WTC11 (cell line): ENCODE data around the gene PGM2. TPM values are rescaled to one million over a fixed set of nuclear protein-coding genes. Genes with fewer than 3 reads are reported as not detected.

Experiments used
- ATAC-seq: fragments of 200-7000 bp; cut with Tn5 transposase; 2 replicates; pipeline ENCODE4 v1.10.0; 2021; ENCODE audit warnings: mild to moderate bottlenecking, moderate library complexity
- CTCF ChIA-PET: fragments of 300-600 bp; sonication (Branson Sonifier 250); formaldehyde crosslinking; loops from one replicate; lab custom pipeline; 2021; ENCODE audit warnings: antibody characterized with exemption; lab: Charles Lee
- POLR2A ChIA-PET: fragments of 350-600 bp; sonication (Branson Sonifier 250); formaldehyde crosslinking; loops from one replicate; lab custom pipeline; 2021; ENCODE audit warnings: antibody characterized with exemption; lab: Charles Lee
- DNase-seq: peaks from one replicate; pipeline ENCODE4 v3.0.0; 2021; ENCODE audit warnings: low spot score
- H3K27ac Mint-ChIP-seq: 2 replicates; pipeline ENCODE4 v1.8.0; 2021; ENCODE audit warnings: mixed read lengths
- H3K27me3 Mint-ChIP-seq: 2 replicates; pipeline ENCODE4 v1.8.0; 2021; ENCODE audit warnings: low read depth, mild to moderate bottlenecking, moderate library complexity, mixed read lengths
- H3K36me3 Mint-ChIP-seq: 2 replicates; pipeline ENCODE4 v1.8.0; 2021; ENCODE audit warnings: mixed read lengths
- H3K4me1 Mint-ChIP-seq: 2 replicates; pipeline ENCODE4 v1.8.0; 2022; ENCODE audit warnings: mixed read lengths
- H3K4me3 Mint-ChIP-seq: 2 replicates; pipeline ENCODE4 v1.8.0; 2021; ENCODE audit warnings: mild to moderate bottlenecking, moderate library complexity, mixed read lengths
- H3K9me3 Mint-ChIP-seq: 2 replicates; pipeline ENCODE4 v1.8.0; 2021; ENCODE audit warnings: mixed read lengths
- CBFB ChIP-seq: sonication (generic); formaldehyde crosslinking; IDR thresholded peaks from 2 replicates; pipeline ENCODE4 v1.8.1; 2022; ENCODE audit warnings: mild to moderate bottlenecking, low read depth, missing genetic modification reagents
- CREB1 ChIP-seq: sonication (generic); formaldehyde crosslinking; IDR thresholded peaks from 2 replicates; pipeline ENCODE4 v1.8.0; 2023; ENCODE audit warnings: mild to moderate bottlenecking, missing genetic modification reagents
- GRHL2 ChIP-seq: fragments of 250-450 bp; sonication (Bioruptor Pico); IDR thresholded peaks from 2 replicates; pipeline ENCODE4 v1.8.0; 2022; ENCODE audit warnings: mild to moderate bottlenecking, moderate library complexity; ENCODE audit not compliant: insufficient replicate concordance, severe bottlenecking
- NFE2L1 ChIP-seq: sonication (generic); formaldehyde crosslinking; IDR thresholded peaks from 2 replicates; pipeline ENCODE4 v1.8.1; 2023; ENCODE audit warnings: missing genetic modification reagents
- RELA ChIP-seq: sonication (generic); formaldehyde crosslinking; IDR thresholded peaks from 2 replicates; pipeline ENCODE4 v1.8.1; 2022; ENCODE audit warnings: missing genetic modification reagents, mild to moderate bottlenecking, borderline replicate concordance
- TEAD1 ChIP-seq: sonication (generic); formaldehyde crosslinking; IDR thresholded peaks from 2 replicates; pipeline ENCODE4 v1.8.0; 2022; ENCODE audit warnings: mild to moderate bottlenecking, missing genetic modification reagents
- total RNA-seq: library from RNA; stranded (reverse); gene quantifications from 3 replicates; pipeline ENCODE4 v1.2.3, GENCODE V29; 2021
- TF ChIP-seq, protein P1 (sequence below): fragments of 250-450 bp; sonication (Bioruptor Pico); IDR thresholded peaks from 2 replicates; pipeline ENCODE4 v1.8.0; 2021; ENCODE audit warnings: mild to moderate bottlenecking
- TF ChIP-seq, protein P2 (sequence below): sonication (generic); formaldehyde crosslinking; IDR thresholded peaks from 2 replicates; pipeline ENCODE4 v1.8.1; 2022; ENCODE audit warnings: low read depth, mild to moderate bottlenecking, moderate library complexity, missing genetic modification reagents, borderline replicate concordance
- TF ChIP-seq, protein P3 (sequence below): sonication (generic); formaldehyde crosslinking; IDR thresholded peaks from 2 replicates; pipeline ENCODE4 v1.8.0; 2022; ENCODE audit warnings: mild to moderate bottlenecking, missing genetic modification reagents
- TF ChIP-seq, protein P4 (sequence below): fragments of 200-600 bp; IDR thresholded peaks from 2 replicates; pipeline ENCODE4 v1.8.0; 2022; ENCODE audit warnings: antibody characterized with exemption
- TF ChIP-seq, protein P5 (sequence below): sonication (generic); formaldehyde crosslinking; IDR thresholded peaks from 2 replicates; pipeline ENCODE4 v1.8.1; 2022; ENCODE audit warnings: missing genetic modification reagents, borderline replicate concordance
- TF ChIP-seq, protein P6 (sequence below): sonication (generic); formaldehyde crosslinking; IDR thresholded peaks from 2 replicates; pipeline ENCODE4 v1.8.1; 2022; ENCODE audit warnings: low read depth, missing genetic modification reagents, borderline replicate concordance
- TF ChIP-seq, protein P7 (sequence below): sonication (generic); formaldehyde crosslinking; conservative IDR thresholded peaks from 2 replicates; pipeline ENCODE4 v1.8.1; 2023; ENCODE audit warnings: mild to moderate bottlenecking, low read depth, missing genetic modification reagents, moderate library complexity
- TF ChIP-seq, protein P8 (sequence below): fragments of 250-450 bp; sonication (Bioruptor Pico); IDR thresholded peaks from 2 replicates; pipeline ENCODE4 v1.9.0; 2021; ENCODE audit warnings: moderate library complexity, mild to moderate bottlenecking, inconsistent platforms, borderline replicate concordance
- TF ChIP-seq, protein P9 (sequence below): sonication (generic); formaldehyde crosslinking; IDR thresholded peaks from 2 replicates; pipeline ENCODE4 v1.8.0; 2022; ENCODE audit warnings: mild to moderate bottlenecking, missing genetic modification reagents
- TF ChIP-seq, protein P10 (sequence below): sonication (generic); formaldehyde crosslinking; IDR thresholded peaks from 2 replicates; pipeline ENCODE4 v1.8.0; 2023; ENCODE audit warnings: mild to moderate bottlenecking, missing genetic modification reagents
- TF ChIP-seq, protein P11 (sequence below): sonication (generic); formaldehyde crosslinking; IDR thresholded peaks from 2 replicates; pipeline ENCODE4 v1.8.1; 2023; ENCODE audit warnings: mild to moderate bottlenecking, missing genetic modification reagents, moderate library complexity

The PGM2 gene
- total RNA-seq, 1 experiment from 2014 or later, result 31.4 TPM

DNA sequence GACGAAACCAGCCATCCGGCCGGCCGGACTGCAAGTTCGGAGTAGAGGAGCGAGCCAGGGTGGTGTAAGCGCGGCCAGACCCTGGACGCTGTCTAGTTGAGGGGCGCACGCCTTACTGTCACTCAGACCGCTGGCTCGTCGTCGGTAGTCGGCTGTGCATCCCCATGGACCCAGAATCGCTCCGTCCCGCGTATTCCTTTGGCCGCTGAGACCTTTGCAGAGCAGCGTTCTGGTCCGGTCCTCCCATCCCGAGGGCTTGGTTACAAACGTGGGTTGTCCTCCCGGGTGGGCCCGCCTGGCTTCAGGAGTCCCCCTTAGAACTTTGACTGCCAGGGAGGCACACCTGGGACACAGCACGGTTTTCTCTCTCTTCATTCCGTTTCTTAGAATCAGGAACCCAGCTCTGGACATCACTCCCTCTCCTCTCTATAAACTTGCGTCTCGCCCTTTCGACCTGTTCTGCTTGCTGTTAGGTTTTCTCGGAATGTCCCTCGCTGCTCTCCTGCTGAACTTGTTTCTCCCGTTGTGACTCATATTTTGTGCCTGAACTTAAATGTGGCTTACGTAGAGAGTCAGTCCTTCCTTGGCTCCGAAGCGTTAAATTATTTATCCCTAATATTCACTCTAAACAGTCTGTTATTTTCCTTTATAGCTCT is 672 bp downstream of the PGM2 start (continued):
- TF ChIP-seq, protein P1, sequence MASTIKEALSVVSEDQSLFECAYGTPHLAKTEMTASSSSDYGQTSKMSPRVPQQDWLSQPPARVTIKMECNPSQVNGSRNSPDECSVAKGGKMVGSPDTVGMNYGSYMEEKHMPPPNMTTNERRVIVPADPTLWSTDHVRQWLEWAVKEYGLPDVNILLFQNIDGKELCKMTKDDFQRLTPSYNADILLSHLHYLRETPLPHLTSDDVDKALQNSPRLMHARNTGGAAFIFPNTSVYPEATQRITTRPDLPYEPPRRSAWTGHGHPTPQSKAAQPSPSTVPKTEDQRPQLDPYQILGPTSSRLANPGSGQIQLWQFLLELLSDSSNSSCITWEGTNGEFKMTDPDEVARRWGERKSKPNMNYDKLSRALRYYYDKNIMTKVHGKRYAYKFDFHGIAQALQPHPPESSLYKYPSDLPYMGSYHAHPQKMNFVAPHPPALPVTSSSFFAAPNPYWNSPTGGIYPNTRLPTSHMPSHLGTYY (CRISPR knock-in tag), result no peak
- TF ChIP-seq CREB1 (no peak), GRHL2 (no peak), TEAD1 (CRISPR knock-in tag) (0 out of 2 replicates have a peak, but pooled peaks have one; percentile 2), RELA (CRISPR knock-in tag) (no peak)
- TF ChIP-seq, protein P2, sequence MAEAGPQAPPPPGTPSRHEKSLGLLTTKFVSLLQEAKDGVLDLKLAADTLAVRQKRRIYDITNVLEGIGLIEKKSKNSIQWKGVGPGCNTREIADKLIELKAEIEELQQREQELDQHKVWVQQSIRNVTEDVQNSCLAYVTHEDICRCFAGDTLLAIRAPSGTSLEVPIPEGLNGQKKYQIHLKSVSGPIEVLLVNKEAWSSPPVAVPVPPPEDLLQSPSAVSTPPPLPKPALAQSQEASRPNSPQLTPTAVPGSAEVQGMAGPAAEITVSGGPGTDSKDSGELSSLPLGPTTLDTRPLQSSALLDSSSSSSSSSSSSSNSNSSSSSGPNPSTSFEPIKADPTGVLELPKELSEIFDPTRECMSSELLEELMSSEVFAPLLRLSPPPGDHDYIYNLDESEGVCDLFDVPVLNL, result no peak
- TF ChIP-seq, protein P3, sequence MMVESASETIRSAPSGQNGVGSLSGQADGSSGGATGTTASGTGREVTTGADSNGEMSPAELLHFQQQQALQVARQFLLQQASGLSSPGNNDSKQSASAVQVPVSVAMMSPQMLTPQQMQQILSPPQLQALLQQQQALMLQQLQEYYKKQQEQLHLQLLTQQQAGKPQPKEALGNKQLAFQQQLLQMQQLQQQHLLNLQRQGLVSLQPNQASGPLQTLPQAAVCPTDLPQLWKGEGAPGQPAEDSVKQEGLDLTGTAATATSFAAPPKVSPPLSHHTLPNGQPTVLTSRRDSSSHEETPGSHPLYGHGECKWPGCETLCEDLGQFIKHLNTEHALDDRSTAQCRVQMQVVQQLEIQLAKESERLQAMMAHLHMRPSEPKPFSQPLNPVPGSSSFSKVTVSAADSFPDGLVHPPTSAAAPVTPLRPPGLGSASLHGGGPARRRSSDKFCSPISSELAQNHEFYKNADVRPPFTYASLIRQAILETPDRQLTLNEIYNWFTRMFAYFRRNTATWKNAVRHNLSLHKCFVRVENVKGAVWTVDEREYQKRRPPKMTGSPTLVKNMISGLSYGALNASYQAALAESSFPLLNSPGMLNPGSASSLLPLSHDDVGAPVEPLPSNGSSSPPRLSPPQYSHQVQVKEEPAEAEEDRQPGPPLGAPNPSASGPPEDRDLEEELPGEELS (CRISPR knock-in tag), result no peak
- TF ChIP-seq, protein P4, sequence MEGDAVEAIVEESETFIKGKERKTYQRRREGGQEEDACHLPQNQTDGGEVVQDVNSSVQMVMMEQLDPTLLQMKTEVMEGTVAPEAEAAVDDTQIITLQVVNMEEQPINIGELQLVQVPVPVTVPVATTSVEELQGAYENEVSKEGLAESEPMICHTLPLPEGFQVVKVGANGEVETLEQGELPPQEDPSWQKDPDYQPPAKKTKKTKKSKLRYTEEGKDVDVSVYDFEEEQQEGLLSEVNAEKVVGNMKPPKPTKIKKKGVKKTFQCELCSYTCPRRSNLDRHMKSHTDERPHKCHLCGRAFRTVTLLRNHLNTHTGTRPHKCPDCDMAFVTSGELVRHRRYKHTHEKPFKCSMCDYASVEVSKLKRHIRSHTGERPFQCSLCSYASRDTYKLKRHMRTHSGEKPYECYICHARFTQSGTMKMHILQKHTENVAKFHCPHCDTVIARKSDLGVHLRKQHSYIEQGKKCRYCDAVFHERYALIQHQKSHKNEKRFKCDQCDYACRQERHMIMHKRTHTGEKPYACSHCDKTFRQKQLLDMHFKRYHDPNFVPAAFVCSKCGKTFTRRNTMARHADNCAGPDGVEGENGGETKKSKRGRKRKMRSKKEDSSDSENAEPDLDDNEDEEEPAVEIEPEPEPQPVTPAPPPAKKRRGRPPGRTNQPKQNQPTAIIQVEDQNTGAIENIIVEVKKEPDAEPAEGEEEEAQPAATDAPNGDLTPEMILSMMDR, result no peak
- TF ChIP-seq, protein P5, sequence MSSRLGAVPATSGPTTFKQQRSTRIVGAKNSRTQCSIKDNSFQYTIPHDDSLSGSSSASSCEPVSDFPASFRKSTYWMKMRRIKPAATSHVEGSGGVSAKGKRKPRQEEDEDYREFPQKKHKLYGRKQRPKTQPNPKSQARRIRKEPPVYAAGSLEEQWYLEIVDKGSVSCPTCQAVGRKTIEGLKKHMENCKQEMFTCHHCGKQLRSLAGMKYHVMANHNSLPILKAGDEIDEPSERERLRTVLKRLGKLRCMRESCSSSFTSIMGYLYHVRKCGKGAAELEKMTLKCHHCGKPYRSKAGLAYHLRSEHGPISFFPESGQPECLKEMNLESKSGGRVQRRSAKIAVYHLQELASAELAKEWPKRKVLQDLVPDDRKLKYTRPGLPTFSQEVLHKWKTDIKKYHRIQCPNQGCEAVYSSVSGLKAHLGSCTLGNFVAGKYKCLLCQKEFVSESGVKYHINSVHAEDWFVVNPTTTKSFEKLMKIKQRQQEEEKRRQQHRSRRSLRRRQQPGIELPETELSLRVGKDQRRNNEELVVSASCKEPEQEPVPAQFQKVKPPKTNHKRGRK (CRISPR knock-in tag), result no peak
- TF ChIP-seq, protein P6, sequence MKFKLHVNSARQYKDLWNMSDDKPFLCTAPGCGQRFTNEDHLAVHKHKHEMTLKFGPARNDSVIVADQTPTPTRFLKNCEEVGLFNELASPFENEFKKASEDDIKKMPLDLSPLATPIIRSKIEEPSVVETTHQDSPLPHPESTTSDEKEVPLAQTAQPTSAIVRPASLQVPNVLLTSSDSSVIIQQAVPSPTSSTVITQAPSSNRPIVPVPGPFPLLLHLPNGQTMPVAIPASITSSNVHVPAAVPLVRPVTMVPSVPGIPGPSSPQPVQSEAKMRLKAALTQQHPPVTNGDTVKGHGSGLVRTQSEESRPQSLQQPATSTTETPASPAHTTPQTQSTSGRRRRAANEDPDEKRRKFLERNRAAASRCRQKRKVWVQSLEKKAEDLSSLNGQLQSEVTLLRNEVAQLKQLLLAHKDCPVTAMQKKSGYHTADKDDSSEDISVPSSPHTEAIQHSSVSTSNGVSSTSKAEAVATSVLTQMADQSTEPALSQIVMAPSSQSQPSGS (CRISPR knock-in tag), result no peak
- TF ChIP-seq, protein P7, sequence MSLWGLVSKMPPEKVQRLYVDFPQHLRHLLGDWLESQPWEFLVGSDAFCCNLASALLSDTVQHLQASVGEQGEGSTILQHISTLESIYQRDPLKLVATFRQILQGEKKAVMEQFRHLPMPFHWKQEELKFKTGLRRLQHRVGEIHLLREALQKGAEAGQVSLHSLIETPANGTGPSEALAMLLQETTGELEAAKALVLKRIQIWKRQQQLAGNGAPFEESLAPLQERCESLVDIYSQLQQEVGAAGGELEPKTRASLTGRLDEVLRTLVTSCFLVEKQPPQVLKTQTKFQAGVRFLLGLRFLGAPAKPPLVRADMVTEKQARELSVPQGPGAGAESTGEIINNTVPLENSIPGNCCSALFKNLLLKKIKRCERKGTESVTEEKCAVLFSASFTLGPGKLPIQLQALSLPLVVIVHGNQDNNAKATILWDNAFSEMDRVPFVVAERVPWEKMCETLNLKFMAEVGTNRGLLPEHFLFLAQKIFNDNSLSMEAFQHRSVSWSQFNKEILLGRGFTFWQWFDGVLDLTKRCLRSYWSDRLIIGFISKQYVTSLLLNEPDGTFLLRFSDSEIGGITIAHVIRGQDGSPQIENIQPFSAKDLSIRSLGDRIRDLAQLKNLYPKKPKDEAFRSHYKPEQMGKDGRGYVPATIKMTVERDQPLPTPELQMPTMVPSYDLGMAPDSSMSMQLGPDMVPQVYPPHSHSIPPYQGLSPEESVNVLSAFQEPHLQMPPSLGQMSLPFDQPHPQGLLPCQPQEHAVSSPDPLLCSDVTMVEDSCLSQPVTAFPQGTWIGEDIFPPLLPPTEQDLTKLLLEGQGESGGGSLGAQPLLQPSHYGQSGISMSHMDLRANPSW (CRISPR knock-in tag), result no peak

DNA sequence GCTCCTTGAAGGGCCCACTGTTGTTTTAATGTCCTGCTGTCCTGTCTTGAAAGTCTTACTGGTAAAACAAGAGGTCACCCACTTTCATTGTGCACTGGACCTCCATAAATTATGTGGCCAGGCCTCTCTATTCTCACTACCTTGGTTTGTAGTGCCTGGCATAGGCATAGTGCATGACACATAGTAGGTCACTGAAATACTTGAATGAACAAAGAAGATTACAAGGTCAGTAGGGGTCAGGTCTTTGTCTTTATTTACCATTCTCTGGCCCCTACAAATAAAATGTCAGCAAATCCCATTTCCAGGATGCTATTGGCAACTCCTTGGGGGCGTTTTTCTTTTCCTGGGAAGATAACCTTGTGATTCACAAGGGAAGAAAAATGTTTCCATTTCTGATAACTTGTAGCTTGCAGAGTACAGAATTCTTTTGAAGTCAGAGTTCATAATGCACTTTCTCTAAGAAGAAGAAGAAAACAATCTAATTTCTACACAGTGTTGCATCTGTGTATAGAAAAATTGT is 1.4 kb downstream of the PGM2 start:
- H3K4me1 Mint-ChIP-seq, result peaks cover 18% of the 10 kb centered on the region
- CTCF ChIA-PET, result no interaction called here
- TF ChIP-seq, protein P8, sequence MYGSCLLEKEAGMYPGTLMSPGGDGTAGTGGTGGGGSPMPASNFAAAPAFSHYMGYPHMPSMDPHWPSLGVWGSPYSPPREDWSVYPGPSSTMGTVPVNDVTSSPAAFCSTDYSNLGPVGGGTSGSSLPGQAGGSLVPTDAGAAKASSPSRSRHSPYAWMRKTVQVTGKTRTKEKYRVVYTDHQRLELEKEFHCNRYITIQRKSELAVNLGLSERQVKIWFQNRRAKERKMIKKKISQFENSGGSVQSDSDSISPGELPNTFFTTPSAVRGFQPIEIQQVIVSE (CRISPR knock-in tag), result no peak
- no peak for TF ChIP-seq CBFB (CRISPR knock-in tag)
- TF ChIP-seq, protein P9, sequence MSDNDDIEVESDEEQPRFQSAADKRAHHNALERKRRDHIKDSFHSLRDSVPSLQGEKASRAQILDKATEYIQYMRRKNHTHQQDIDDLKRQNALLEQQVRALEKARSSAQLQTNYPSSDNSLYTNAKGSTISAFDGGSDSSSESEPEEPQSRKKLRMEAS (CRISPR knock-in tag), result no peak
- TF ChIP-seq, protein P10, sequence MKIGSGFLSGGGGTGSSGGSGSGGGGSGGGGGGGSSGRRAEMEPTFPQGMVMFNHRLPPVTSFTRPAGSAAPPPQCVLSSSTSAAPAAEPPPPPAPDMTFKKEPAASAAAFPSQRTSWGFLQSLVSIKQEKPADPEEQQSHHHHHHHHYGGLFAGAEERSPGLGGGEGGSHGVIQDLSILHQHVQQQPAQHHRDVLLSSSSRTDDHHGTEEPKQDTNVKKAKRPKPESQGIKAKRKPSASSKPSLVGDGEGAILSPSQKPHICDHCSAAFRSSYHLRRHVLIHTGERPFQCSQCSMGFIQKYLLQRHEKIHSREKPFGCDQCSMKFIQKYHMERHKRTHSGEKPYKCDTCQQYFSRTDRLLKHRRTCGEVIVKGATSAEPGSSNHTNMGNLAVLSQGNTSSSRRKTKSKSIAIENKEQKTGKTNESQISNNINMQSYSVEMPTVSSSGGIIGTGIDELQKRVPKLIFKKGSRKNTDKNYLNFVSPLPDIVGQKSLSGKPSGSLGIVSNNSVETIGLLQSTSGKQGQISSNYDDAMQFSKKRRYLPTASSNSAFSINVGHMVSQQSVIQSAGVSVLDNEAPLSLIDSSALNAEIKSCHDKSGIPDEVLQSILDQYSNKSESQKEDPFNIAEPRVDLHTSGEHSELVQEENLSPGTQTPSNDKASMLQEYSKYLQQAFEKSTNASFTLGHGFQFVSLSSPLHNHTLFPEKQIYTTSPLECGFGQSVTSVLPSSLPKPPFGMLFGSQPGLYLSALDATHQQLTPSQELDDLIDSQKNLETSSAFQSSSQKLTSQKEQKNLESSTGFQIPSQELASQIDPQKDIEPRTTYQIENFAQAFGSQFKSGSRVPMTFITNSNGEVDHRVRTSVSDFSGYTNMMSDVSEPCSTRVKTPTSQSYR (CRISPR knock-in tag), result no peak
- TF ChIP-seq, protein P11, sequence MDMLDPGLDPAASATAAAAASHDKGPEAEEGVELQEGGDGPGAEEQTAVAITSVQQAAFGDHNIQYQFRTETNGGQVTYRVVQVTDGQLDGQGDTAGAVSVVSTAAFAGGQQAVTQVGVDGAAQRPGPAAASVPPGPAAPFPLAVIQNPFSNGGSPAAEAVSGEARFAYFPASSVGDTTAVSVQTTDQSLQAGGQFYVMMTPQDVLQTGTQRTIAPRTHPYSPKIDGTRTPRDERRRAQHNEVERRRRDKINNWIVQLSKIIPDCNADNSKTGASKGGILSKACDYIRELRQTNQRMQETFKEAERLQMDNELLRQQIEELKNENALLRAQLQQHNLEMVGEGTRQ (CRISPR knock-in tag), result no peak
- no peak for TF ChIP-seq NFE2L1 (CRISPR knock-in tag)

More for the DNA sequence above, 1.4 kb downstream of the PGM2 start:
- POLR2A ChIA-PET, result no interaction called here
- H3K36me3 Mint-ChIP-seq, result peaks cover 23% of the 10 kb centered on the region
- H3K9me3 Mint-ChIP-seq, result no peaks in the 10 kb centered on the region
- no peak overlapping the region for H3K27ac Mint-ChIP-seq
- H3K4me3 Mint-ChIP-seq, result peak overlapping the region; percentile 78
- H3K27me3 Mint-ChIP-seq, result peaks cover 13% of the 10 kb centered on the region
- no peak for DNase-seq
- no peak for ATAC-seq
